RWPE1 (cell line): Measurements from ENCODE around the gene HDAC4.

Experiments used
- CTCF ChIA-PET: fragments of 350-600 bp; sonication (Branson Sonifier 250); formaldehyde crosslinking; extraction: SDS; loops from one replicate; lab custom pipeline; 2021; lab: Yijun Ruan, JAX
- POLR2A ChIA-PET: fragments of 400-600 bp; formaldehyde crosslinking; extraction: SDS; loops from one replicate; lab custom pipeline; 2020; ENCODE audit warnings: antibody characterized with exemption; ENCODE audit not compliant: low non-redundant PET; lab: Yijun Ruan, JAX
- DNase-seq: peaks from one replicate; pipeline ENCODE4 v3.0.0; 2012; ENCODE audit warnings: low spot score
- H3K27ac ChIP-seq: fragments of 450-650 bp; 2 replicates; pipeline ENCODE4 v1.5.1; 2017
- TF ChIP-seq, protein P1 (sequence below): fragments of 450-650 bp; conservative IDR thresholded peaks from 2 replicates; pipeline ENCODE4 v1.5.1; 2017; ENCODE audit warnings: low read depth, mild to moderate bottlenecking

The HDAC4 gene

DNA sequence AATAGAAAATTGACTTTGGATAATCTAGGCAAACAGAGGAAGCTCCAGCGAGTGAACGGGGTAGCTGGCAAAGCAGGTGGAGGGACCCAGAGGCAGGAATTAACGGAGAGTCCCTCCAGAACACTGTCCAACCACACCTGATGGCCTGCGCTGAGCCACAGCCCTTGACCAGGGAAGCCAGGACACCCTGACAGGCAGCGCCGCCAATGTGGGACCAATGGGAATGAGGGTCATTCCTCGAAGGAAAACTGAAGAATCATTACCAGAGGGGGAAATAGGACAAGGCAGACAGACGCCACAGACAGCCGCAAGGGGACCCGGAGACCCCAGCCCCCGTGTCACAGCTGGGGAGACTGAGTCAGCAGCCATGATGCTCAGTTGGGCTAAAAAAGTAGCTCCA, 40.8 kb downstream of the HDAC4 start:
- no peak overlapping the region for H3K27ac ChIP-seq
- TF ChIP-seq, protein P1, sequence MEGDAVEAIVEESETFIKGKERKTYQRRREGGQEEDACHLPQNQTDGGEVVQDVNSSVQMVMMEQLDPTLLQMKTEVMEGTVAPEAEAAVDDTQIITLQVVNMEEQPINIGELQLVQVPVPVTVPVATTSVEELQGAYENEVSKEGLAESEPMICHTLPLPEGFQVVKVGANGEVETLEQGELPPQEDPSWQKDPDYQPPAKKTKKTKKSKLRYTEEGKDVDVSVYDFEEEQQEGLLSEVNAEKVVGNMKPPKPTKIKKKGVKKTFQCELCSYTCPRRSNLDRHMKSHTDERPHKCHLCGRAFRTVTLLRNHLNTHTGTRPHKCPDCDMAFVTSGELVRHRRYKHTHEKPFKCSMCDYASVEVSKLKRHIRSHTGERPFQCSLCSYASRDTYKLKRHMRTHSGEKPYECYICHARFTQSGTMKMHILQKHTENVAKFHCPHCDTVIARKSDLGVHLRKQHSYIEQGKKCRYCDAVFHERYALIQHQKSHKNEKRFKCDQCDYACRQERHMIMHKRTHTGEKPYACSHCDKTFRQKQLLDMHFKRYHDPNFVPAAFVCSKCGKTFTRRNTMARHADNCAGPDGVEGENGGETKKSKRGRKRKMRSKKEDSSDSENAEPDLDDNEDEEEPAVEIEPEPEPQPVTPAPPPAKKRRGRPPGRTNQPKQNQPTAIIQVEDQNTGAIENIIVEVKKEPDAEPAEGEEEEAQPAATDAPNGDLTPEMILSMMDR = no peak
- CTCF ChIA-PET = no interaction called here
- POLR2A ChIA-PET = no interaction called here
- no peak for DNase-seq

- TF ChIP-seq, protein P1 = no peak
- ChIA-PET POLR2A (no interaction called here), CTCF (no interaction called here)
- H3K27ac ChIP-seq = no peak overlapping the region
- no peak for DNase-seq
Measured at GRCh38 chr2:239359196-239359912, 41.5 kb downstream of the HDAC4 start.

DNA sequence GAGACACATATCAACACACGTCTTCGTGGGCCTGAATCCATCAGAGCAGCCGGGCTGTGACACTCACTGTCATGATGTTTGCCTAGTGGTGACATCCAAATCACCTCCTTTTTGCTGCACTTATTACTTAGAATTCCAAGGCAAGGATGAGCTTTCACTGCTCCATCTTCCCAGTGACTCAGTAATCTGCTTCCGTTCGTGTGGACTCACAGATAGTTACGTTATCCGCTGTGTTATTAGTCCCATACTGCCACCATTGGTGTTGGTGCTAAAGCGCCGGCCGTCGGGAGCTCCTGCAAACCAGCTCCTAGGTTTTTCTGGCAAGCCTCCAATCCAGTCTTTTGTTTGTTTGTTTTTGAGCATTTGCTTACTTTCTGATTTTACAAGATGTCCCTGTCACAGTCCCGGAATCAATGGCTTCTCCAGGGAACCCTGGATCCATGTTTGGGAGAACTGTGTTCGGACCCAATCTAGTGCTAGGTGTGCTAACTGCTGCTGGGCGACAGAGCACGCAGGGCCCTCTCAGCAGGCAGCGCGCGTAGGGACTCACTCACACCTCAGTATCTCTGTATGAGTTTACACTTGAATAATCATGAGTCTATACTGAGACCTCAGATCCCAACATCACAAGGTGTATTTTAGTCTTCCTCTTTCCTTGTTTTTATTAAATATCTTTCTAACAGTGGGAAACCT, 42.6 kb downstream of the HDAC4 start:
- no peak for DNase-seq
- POLR2A ChIA-PET = no interaction called here
- CTCF ChIA-PET = no interaction called here
- TF ChIP-seq, protein P1 = no peak
- no peak overlapping the region for H3K27ac ChIP-seq

DNA sequence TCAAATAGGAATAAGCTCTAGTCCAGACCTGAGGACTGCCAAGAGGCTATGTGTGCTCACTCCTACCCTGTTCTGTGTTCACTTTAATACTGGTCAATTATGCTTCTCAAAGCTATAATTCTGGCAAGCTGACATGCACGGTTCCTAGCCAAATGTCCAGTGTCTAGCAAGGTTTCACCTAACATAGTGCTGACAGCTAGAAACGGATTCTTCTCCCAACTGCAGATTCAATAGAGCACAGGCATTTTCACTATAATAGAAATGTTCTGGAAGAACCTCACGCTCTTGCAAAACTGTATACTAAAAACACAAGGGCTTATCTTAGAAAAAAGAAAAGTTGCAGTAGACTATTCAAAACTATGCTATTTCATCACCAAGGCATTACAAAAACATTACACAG, 45.1 kb downstream of the HDAC4 start:
- DNase-seq = no peak
- POLR2A ChIA-PET = interaction anchor here (0.6 kb wide), 1 partner anchor 1737 kb away, joined by 3 read pairs; no protein-coding TSS in a partner anchor
- CTCF ChIA-PET = no interaction called here
- TF ChIP-seq, protein P1 = no peak
- H3K27ac ChIP-seq = no peak overlapping the region

DNA sequence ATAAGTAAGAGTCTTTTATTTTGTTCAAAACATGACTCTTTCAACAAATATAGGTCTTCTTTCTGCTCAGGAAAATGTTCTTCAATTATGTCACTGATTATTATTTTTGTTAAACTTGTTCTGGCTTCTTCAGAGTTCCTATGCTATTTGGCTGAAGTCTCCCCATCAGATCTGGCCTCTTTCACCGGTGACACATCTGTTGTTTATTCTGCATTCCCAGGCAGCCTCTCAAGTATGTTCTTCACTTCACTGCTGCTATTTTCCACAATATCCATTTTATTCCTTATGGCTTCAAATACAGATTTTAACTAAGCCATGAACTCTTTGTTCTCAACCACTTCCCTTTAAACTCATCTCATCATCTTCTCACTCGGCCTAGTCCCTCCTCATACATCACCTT, 45.7 kb downstream of the HDAC4 start:
- ChIA-PET POLR2A (interaction anchor here (0.6 kb wide), 1 partner anchor 1737 kb away, joined by 3 read pairs; no protein-coding TSS in a partner anchor), CTCF (no interaction called here)
- TF ChIP-seq, protein P1 = no peak
- H3K27ac ChIP-seq = no peak overlapping the region
- DNase-seq = no peak

DNA sequence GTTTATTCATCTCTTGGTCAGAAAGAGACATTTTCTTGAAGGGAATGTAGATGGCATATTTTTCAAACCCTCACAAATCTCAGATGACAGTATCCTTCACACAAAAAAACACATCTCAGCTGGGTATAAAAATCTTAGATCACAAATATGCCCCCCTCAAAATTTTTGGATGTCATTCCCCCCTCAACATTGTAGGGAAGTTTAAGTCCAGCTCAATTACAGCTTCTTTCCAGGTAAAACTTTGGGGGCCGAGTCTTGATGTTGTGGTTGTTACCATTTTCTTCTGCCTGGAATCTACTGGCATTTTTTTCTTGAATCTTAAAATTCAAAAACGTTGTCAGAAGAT, 46.1 kb downstream of the HDAC4 start:
- CTCF ChIA-PET = no interaction called here
- no peak overlapping the region for H3K27ac ChIP-seq
- POLR2A ChIA-PET = no interaction called here
- DNase-seq = no peak
- TF ChIP-seq, protein P1 = no peak
